Gastrocnemius medialis (tissue), 4 donors: ENCODE data around the gene TYSND1.

ENCODE experiments used
- POLR2A ChIP-seq, 2 donors: fragments of 450-650 bp; IDR thresholded peaks; one replicate each; pipeline ENCODE4 v1.6.1; 2017; ENCODE audit warnings: antibody characterized with exemption in 2 of 2, mild to moderate bottlenecking in 2 of 2, moderate library complexity in 2 of 2
- TF ChIP-seq, protein P1 (sequence below), 5 experiments: fragments of 450-650 bp in 3 of 5; fragments of 200-600 bp in 2 of 5; sonication (generic) in 2 of 5; IDR thresholded peaks in 4 of 5; conservative IDR thresholded peaks in 1 of 5; 1 replicate in 4 of 5; 2 replicates in 1 of 5; pipeline ENCODE4 v1.5.1; 2016 to 2019; ENCODE audit warnings: antibody characterized with exemption in 5 of 5, mild to moderate bottlenecking in 3 of 5, moderate library complexity in 3 of 5

- no peak for TF ChIP-seq POLR2A (IDR thresholded peaks at IDR 0.05)
- TF ChIP-seq, protein P1, sequence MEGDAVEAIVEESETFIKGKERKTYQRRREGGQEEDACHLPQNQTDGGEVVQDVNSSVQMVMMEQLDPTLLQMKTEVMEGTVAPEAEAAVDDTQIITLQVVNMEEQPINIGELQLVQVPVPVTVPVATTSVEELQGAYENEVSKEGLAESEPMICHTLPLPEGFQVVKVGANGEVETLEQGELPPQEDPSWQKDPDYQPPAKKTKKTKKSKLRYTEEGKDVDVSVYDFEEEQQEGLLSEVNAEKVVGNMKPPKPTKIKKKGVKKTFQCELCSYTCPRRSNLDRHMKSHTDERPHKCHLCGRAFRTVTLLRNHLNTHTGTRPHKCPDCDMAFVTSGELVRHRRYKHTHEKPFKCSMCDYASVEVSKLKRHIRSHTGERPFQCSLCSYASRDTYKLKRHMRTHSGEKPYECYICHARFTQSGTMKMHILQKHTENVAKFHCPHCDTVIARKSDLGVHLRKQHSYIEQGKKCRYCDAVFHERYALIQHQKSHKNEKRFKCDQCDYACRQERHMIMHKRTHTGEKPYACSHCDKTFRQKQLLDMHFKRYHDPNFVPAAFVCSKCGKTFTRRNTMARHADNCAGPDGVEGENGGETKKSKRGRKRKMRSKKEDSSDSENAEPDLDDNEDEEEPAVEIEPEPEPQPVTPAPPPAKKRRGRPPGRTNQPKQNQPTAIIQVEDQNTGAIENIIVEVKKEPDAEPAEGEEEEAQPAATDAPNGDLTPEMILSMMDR (IDR thresholded peaks at IDR 0.05 in 4 of 5, conservative IDR thresholded peaks at IDR 0.05 in 1 of 5) = no peak
Observed at GRCh38 chr10:70120417-70120816, 26.1 kb downstream of the TYSND1 start.
